ENCODE results near the gene UBXN11.

Gene UBXN11

GRCh38 chr1:26330276-26330675 is 23.8 kb upstream of the UBXN11 start:
- no peak for TF ChIP-seq TAF1 (IDR thresholded peaks at IDR 0.05; ENCODE audit: low read depth)
- TF ChIP-seq TEAD4 (IDR thresholded peaks at IDR 0.05): no peak
- TF ChIP-seq EGR1 (IDR thresholded peaks at IDR 0.05): no peak
- TF ChIP-seq FOXM1 (IDR thresholded peaks at IDR 0.05; ENCODE audit: borderline replicate concordance, low read depth): no peak
- no peak for TF ChIP-seq TCF12 (IDR thresholded peaks at IDR 0.05; ENCODE audit: low read depth)
- no peak for TF ChIP-seq CEBPB (IDR thresholded peaks at IDR 0.05)
- no peak for TF ChIP-seq MAX (IDR thresholded peaks at IDR 0.05)

- no peak for TF ChIP-seq CEBPB (IDR thresholded peaks at IDR 0.05)
- no peak for TF ChIP-seq USF1 (IDR thresholded peaks at IDR 0.05)
- no peak for TF ChIP-seq MAX (IDR thresholded peaks at IDR 0.05)
- TF ChIP-seq REST (IDR thresholded peaks at IDR 0.05; ENCODE audit: low read depth): no peak
- TF ChIP-seq EGR1 (IDR thresholded peaks at IDR 0.05): no peak
- TF ChIP-seq RAD21 (IDR thresholded peaks at IDR 0.05; ENCODE audit: low read depth): no peak
- no peak for TF ChIP-seq YY1 (IDR thresholded peaks at IDR 0.05; ENCODE audit: low read depth)
- TF ChIP-seq TCF12 (IDR thresholded peaks at IDR 0.05; ENCODE audit: low read depth): no peak
- no peak for TF ChIP-seq EP300 (IDR thresholded peaks at IDR 0.05; ENCODE audit: borderline replicate concordance)
- no peak for TF ChIP-seq TAF1 (IDR thresholded peaks at IDR 0.05; ENCODE audit: low read depth)
- TF ChIP-seq CREB1 (IDR thresholded peaks at IDR 0.05; ENCODE audit: low read depth): no peak
- TF ChIP-seq ZBTB7A (IDR thresholded peaks at IDR 0.05; ENCODE audit: low read depth): no peak
- no peak for TF ChIP-seq NFIC (IDR thresholded peaks at IDR 0.05)
- TF ChIP-seq FOXM1 (IDR thresholded peaks at IDR 0.05; ENCODE audit: borderline replicate concordance, low read depth): no peak
- no peak for TF ChIP-seq TEAD4 (IDR thresholded peaks at IDR 0.05)
Measured at GRCh38 chr1:26328597-26328996, 22.2 kb upstream of the UBXN11 start.

GRCh38 chr1:26327956-26328362 is 21.5 kb upstream of the UBXN11 start:
- TF ChIP-seq EP300 (IDR thresholded peaks at IDR 0.05; ENCODE audit: borderline replicate concordance) (no peak), TAF1 (IDR thresholded peaks at IDR 0.05; ENCODE audit: low read depth) (no peak), NFIC (IDR thresholded peaks at IDR 0.05) (no peak), YY1 (IDR thresholded peaks at IDR 0.05; ENCODE audit: low read depth) (no peak), USF1 (IDR thresholded peaks at IDR 0.05) (no peak), REST (IDR thresholded peaks at IDR 0.05; ENCODE audit: low read depth) (no peak), MAX (IDR thresholded peaks at IDR 0.05) (no peak), FOXM1 (IDR thresholded peaks at IDR 0.05; ENCODE audit: borderline replicate concordance, low read depth) (no peak), CEBPB (IDR thresholded peaks at IDR 0.05) (no peak), CREB1 (IDR thresholded peaks at IDR 0.05; ENCODE audit: low read depth) (no peak), TCF12 (IDR thresholded peaks at IDR 0.05; ENCODE audit: low read depth) (no peak), EGR1 (IDR thresholded peaks at IDR 0.05) (no peak), TEAD4 (IDR thresholded peaks at IDR 0.05) (no peak), ZBTB7A (IDR thresholded peaks at IDR 0.05; ENCODE audit: low read depth) (no peak), RAD21 (IDR thresholded peaks at IDR 0.05; ENCODE audit: low read depth) (no peak)

- no peak for TF ChIP-seq CEBPB (IDR thresholded peaks at IDR 0.05)
- TF ChIP-seq MAX (IDR thresholded peaks at IDR 0.05): no peak
- no peak for TF ChIP-seq FOXM1 (IDR thresholded peaks at IDR 0.05; ENCODE audit: borderline replicate concordance, low read depth)
- no peak for TF ChIP-seq TCF12 (IDR thresholded peaks at IDR 0.05; ENCODE audit: low read depth)
- TF ChIP-seq YY1 (IDR thresholded peaks at IDR 0.05; ENCODE audit: low read depth): no peak
- TF ChIP-seq TAF1 (IDR thresholded peaks at IDR 0.05; ENCODE audit: low read depth): no peak
- no peak for TF ChIP-seq ZBTB7A (IDR thresholded peaks at IDR 0.05; ENCODE audit: low read depth)
- TF ChIP-seq TEAD4 (IDR thresholded peaks at IDR 0.05): no peak
- TF ChIP-seq RAD21 (IDR thresholded peaks at IDR 0.05; ENCODE audit: low read depth): no peak
- no peak for TF ChIP-seq USF1 (IDR thresholded peaks at IDR 0.05)
Measured at GRCh38 chr1:26324550-26324949, 18.1 kb upstream of the UBXN11 start.

- TF ChIP-seq YY1 (IDR thresholded peaks at IDR 0.05; ENCODE audit: low read depth) (no peak), ZBTB7A (IDR thresholded peaks at IDR 0.05; ENCODE audit: low read depth) (no peak), NFIC (IDR thresholded peaks at IDR 0.05) (no peak), TAF1 (IDR thresholded peaks at IDR 0.05; ENCODE audit: low read depth) (no peak), EP300 (IDR thresholded peaks at IDR 0.05; ENCODE audit: borderline replicate concordance) (no peak), CEBPB (IDR thresholded peaks at IDR 0.05) (no peak)
Measured at GRCh38 chr1:26323382-26323781, 16.9 kb upstream of the UBXN11 start.

Measured in Ishikawa (cell line).